Upper lobe of left lung (tissue), 6 donors: ENCODE measurements around the gene CYB5R4. TPM values are rescaled to one million over a fixed set of nuclear protein-coding genes. Genes with fewer than 3 reads are reported as not detected.

ENCODE experiments used
- ATAC-seq, 2 donors: fragments of 200-7000 bp; cut with Tn5 transposase; one replicate each; pipeline ENCODE4 v1.9.1; 2022; ENCODE audit warnings: mild to moderate bottlenecking in 2 of 2, moderate library complexity in 2 of 2; ENCODE audit not compliant: low FRiP score in 2 of 2
- DNase-seq, 2 donors: peaks; one replicate each; pipeline ENCODE4 v3.0.0-alpha.2; 2019 to 2020
- H3K27ac ChIP-seq, 4 donors: fragments of 200-600 bp; sonication (generic); one replicate each; pipeline ENCODE4 v1.5.1; 2016 to 2019
- H3K27me3 ChIP-seq, 4 donors: fragments of 200-600 bp; sonication (generic); one replicate each; pipeline ENCODE4 v1.5.1; 2017 to 2019
- H3K36me3 ChIP-seq, 4 donors: fragments of 200-600 bp; sonication (generic); one replicate each; pipeline ENCODE4 v1.5.1; 2016 to 2019
- H3K4me1 ChIP-seq, 4 donors: fragments of 200-600 bp; sonication (generic); one replicate each; pipeline ENCODE4 v1.5.1; 2018 to 2019
- H3K4me3 ChIP-seq, 4 donors: fragments of 200-600 bp; sonication (generic); one replicate each; pipeline ENCODE4 v1.5.1; 2017 to 2019; ENCODE audit warnings: mild to moderate bottlenecking in 2 of 4, moderate library complexity in 1 of 4
- H3K9me3 ChIP-seq, 4 donors: fragments of 200-600 bp; sonication (generic); one replicate each; pipeline ENCODE4 v1.5.1; 2018 to 2019
- CTCF ChIP-seq, 6 experiments: fragments of 450-650 bp in 4 of 6; fragments of 200-600 bp in 2 of 6; sonication (generic) in 2 of 6; IDR thresholded peaks; one replicate each; pipeline ENCODE4 v1.5.1; 2016 to 2019; ENCODE audit warnings: antibody characterized with exemption in 6 of 6
- EP300 ChIP-seq, 4 donors: sonication (generic); formaldehyde crosslinking; IDR thresholded peaks; one replicate each; pipeline ENCODE4 v1.5.1; 2017; ENCODE audit warnings: antibody characterized with exemption in 4 of 4, control low read depth in 2 of 4
- POLR2A ChIP-seq, 4 donors: fragments of 450-650 bp; IDR thresholded peaks; one replicate each; pipeline ENCODE4 v1.5.1; 2016 to 2017; ENCODE audit warnings: antibody characterized with exemption in 4 of 4, mild to moderate bottlenecking in 2 of 4
- POLR2AphosphoS5 ChIP-seq, 2 donors: sonication (generic); formaldehyde crosslinking; IDR thresholded peaks; one replicate each; pipeline ENCODE4 v1.5.1; 2017; ENCODE audit warnings: antibody characterized with exemption in 2 of 2
- WGBS, 2 donors: methylation state at CpG; one replicate each; pipeline ENCODE4 v1.1.5; 2017 to 2018; 5-methylcytosine and 5-hydroxymethylcytosine counted together
- total RNA-seq, 6 donors: library from RNA; depleted of rRNA in 4 of 6; stranded (reverse); fragments of >200 nt in 4 of 6; gene quantifications; one replicate each; pipeline versions ENCODE4 v1.1.0 to v1.2.1, GENCODE V29; 2016 to 2021
- donor health status: DM: no; HTN: no; CAD: no; lungs with moderate emphysema.
- donor health status: DM: no; HTN: yes; CAD: no; lungs with severe emphysema.

The CYB5R4 gene
- total RNA-seq, 6 donors from 2014 or later = 5.2 to 25.8 (median 13.1) TPM

GRCh38 chr6:83985715-83986114 lies 126.2 kb downstream of the CYB5R4 start:
- Histone ChIP-seq H3K27me3 (no peaks in the 10 kb centered on the region), H3K27ac (no peak overlapping the region), H3K4me1 (no peaks in the 10 kb centered on the region), H3K9me3 (no peaks in the 10 kb centered on the region), H3K4me3 (no peak overlapping the region), H3K36me3 (no peaks in the 10 kb centered on the region)
- no peak for DNase-seq
- TF ChIP-seq CTCF (IDR thresholded peaks at IDR 0.05) = no peak
- no peak for TF ChIP-seq POLR2AphosphoS5 (IDR thresholded peaks at IDR 0.05)
- no peak for TF ChIP-seq EP300 (IDR thresholded peaks at IDR 0.05)
- TF ChIP-seq POLR2A (IDR thresholded peaks at IDR 0.05) = no peak
- no peak for ATAC-seq

- ATAC-seq (no peak), DNase-seq (no peak)
- Histone ChIP-seq H3K4me3 (no peak overlapping the region), H3K27ac (no peak overlapping the region), H3K36me3 (no peaks in the 10 kb centered on the region), H3K27me3 (no peaks in the 10 kb centered on the region), H3K4me1 (no peaks in the 10 kb centered on the region), H3K9me3 (no peaks in the 10 kb centered on the region)
- TF ChIP-seq POLR2AphosphoS5 (IDR thresholded peaks at IDR 0.05) = no peak
- TF ChIP-seq CTCF (IDR thresholded peaks at IDR 0.05) = no peak
- TF ChIP-seq POLR2A (IDR thresholded peaks at IDR 0.05) = no peak
- no peak for TF ChIP-seq EP300 (IDR thresholded peaks at IDR 0.05)
Observed at GRCh38 chr6:83998021-83998584, 138.6 kb downstream of the CYB5R4 start.

GRCh38 chr6:84001119-84001518 lies 141.6 kb downstream of the CYB5R4 start:
- TF ChIP-seq CTCF (IDR thresholded peaks at IDR 0.05) = no peak
- no peak for TF ChIP-seq EP300 (IDR thresholded peaks at IDR 0.05)
- no peak for TF ChIP-seq POLR2A (IDR thresholded peaks at IDR 0.05)
- H3K27me3 ChIP-seq = no peaks in the 10 kb centered on the region
- DNase-seq (no peak), ATAC-seq (no peak)
- no peak overlapping the region for H3K4me3 ChIP-seq
- no peaks in the 10 kb centered on the region for H3K36me3 ChIP-seq
- H3K4me1 ChIP-seq = no peaks in the 10 kb centered on the region
- H3K27ac ChIP-seq = no peak overlapping the region
- WGBS, 2 donors = 91 to 94% methylated on average over 3 of the region's 3 CpGs
- no peaks in the 10 kb centered on the region for H3K9me3 ChIP-seq

- DNase-seq (no peak), ATAC-seq (no peak)
- Histone ChIP-seq H3K4me3 (no peak overlapping the region), H3K36me3 (no peaks in the 10 kb centered on the region), H3K27ac (no peak overlapping the region), H3K27me3 (no peaks in the 10 kb centered on the region), H3K9me3 (no peaks in the 10 kb centered on the region), H3K4me1 (no peaks in the 10 kb centered on the region)
- WGBS, 2 donors = 67 to 76% methylated on average over 2 of the region's 2 CpGs
- no peak for TF ChIP-seq POLR2AphosphoS5 (IDR thresholded peaks at IDR 0.05)
- no peak for TF ChIP-seq EP300 (IDR thresholded peaks at IDR 0.05)
- no peak for TF ChIP-seq POLR2A (IDR thresholded peaks at IDR 0.05)
- TF ChIP-seq CTCF (IDR thresholded peaks at IDR 0.05) = no peak
Observed at GRCh38 chr6:84002226-84002625, 142.7 kb downstream of the CYB5R4 start.

- no peaks in the 10 kb centered on the region for H3K27me3 ChIP-seq
- DNase-seq (no peak), ATAC-seq (no peak)
- TF ChIP-seq POLR2AphosphoS5 (IDR thresholded peaks at IDR 0.05) = no peak
- no peak for TF ChIP-seq POLR2A (IDR thresholded peaks at IDR 0.05)
- no peaks in the 10 kb centered on the region for H3K36me3 ChIP-seq
- no peak overlapping the region for H3K27ac ChIP-seq
- WGBS, 2 donors = 46 to 69% methylated on average over 1 of the region's 1 CpG
- no peaks in the 10 kb centered on the region for H3K9me3 ChIP-seq
- H3K4me1 ChIP-seq = no peaks in the 10 kb centered on the region
- no peak overlapping the region for H3K4me3 ChIP-seq
Observed at GRCh38 chr6:84003131-84003530, 143.6 kb downstream of the CYB5R4 start.
